T-cell (primary cell): ENCODE data around the gene BAG5. TPM values are rescaled to one million over a fixed set of nuclear protein-coding genes. Genes with fewer than 3 reads are reported as not detected.
"Not testable (repeated sequence)": the region's sequence is repeated elsewhere in the genome, so short reads cannot be mapped to it uniquely, and the experiment has no call there.

Experiments used
- ATAC-seq, 4 experiments: fragments of 200-7000 bp in 3 of 4; fragments of 150-1000 bp in 1 of 4; cut with Tn5 transposase; replicated peaks in 1 of 4; 1 replicate in 3 of 4; 2 replicates in 1 of 4; pipeline ENCODE4 v1.10.0; 2021; ENCODE audit warnings: moderate library complexity in 3 of 4, mild to moderate bottlenecking in 2 of 4, moderate number of reproducible peaks in 1 of 4
- CTCF ChIA-PET, 2 donors: fragments of 300-600 bp; sonication (Branson Sonifier 250); formaldehyde crosslinking; loops; one replicate each; lab custom pipeline; 2022; ENCODE audit warnings: antibody characterized with exemption in 2 of 2; lab: Charles Lee
- POLR2A ChIA-PET, 2 donors: fragments of 300-600 bp; sonication (Branson Sonifier 250); formaldehyde crosslinking; loops; one replicate each; lab custom pipeline; 2022; ENCODE audit warnings: antibody characterized with exemption in 2 of 2; lab: Charles Lee
- DNase-seq, 35 experiments: peaks; one replicate each; pipeline versions ENCODE4 v3.0.0 to v3.0.0-alpha.2; 2013 to 2023
- H3K27ac ChIP-seq: one replicate; pipeline ENCODE4 v1.5.1; 2013; ENCODE audit warnings: low read length
- H3K27me3 ChIP-seq, 2 experiments: replicated peaks in 1 of 2; 1 replicate in 1 of 2; 2 replicates in 1 of 2; pipeline versions ENCODE4 v1.6.1 to v1.7.0; 2013; ENCODE audit warnings: low read length in 1 of 2, mixed read lengths in 1 of 2; ENCODE audit not compliant: control insufficient read depth in 2 of 2, insufficient read depth in 2 of 2; ENCODE audit errors: extremely low read depth in 1 of 2
- H3K36me3 ChIP-seq, 2 donors: 1 replicate in 1 of 2; 2 replicates in 1 of 2; pipeline versions ENCODE4 v1.6.1 to v1.7.0; 2013; ENCODE audit warnings: low read length in 1 of 2; ENCODE audit not compliant: control insufficient read depth in 2 of 2, insufficient read depth in 1 of 2; ENCODE audit errors: extremely low read depth in 1 of 2
- H3K4me1 ChIP-seq, 2 experiments: 1 replicate in 1 of 2; 2 replicates in 1 of 2; pipeline versions ENCODE4 v1.6.1 to v1.7.0; 2013; ENCODE audit warnings: low read length in 2 of 2, mixed read lengths in 1 of 2; ENCODE audit not compliant: insufficient read depth in 2 of 2, control insufficient read depth in 1 of 2; ENCODE audit errors: extremely low read depth in 1 of 2
- H3K4me3 ChIP-seq, 2 donors: 1 replicate in 1 of 2; 2 replicates in 1 of 2; pipeline versions ENCODE4 v1.5.1 to v1.7.0; 2013; ENCODE audit warnings: mild to moderate bottlenecking in 2 of 2, low read length in 1 of 2, moderate library complexity in 1 of 2; ENCODE audit not compliant: control insufficient read depth in 1 of 2; ENCODE audit errors: extremely low read depth in 1 of 2
- H3K9me3 ChIP-seq: 2 replicates; pipeline ENCODE4 v1.7.0; 2013
- H3K27ac Mint-ChIP-seq, 2 donors: one replicate each; pipeline ENCODE4 v1.8.0; 2020 to 2021; ENCODE audit warnings: mild to moderate bottlenecking in 2 of 2, mixed read lengths in 2 of 2
- H3K27me3 Mint-ChIP-seq, 2 donors: one replicate each; pipeline ENCODE4 v1.8.0; 2021 to 2022; ENCODE audit warnings: mixed read lengths in 2 of 2
- H3K36me3 Mint-ChIP-seq: one replicate; pipeline ENCODE4 v1.8.0; 2021; ENCODE audit warnings: mixed read lengths
- H3K4me1 Mint-ChIP-seq, 3 donors: one replicate each; pipeline ENCODE4 v1.8.0; 2020 to 2022; ENCODE audit warnings: mixed read lengths in 3 of 3, mild to moderate bottlenecking in 1 of 3
- H3K4me3 Mint-ChIP-seq, 3 donors: one replicate each; pipeline ENCODE4 v1.8.0; 2020 to 2022; ENCODE audit warnings: mild to moderate bottlenecking in 3 of 3, mixed read lengths in 3 of 3, moderate library complexity in 3 of 3
- H3K9me3 Mint-ChIP-seq, 3 donors: one replicate each; pipeline ENCODE4 v1.8.0; 2020 to 2022; ENCODE audit warnings: mixed read lengths in 3 of 3
- WGBS: methylation state at CpG from one replicate; pipeline ENCODE4 v1.1.5; 2013; ENCODE audit warnings: missing lambda C conversion rate; ENCODE audit not compliant: insufficient coverage; 5-methylcytosine and 5-hydroxymethylcytosine counted together
- total RNA-seq, 35 experiments: library from RNA in 6 of 35; stranded (reverse) in 6 of 35; fragments of 120-200 nt in 1 of 35; gene quantifications; one replicate each; pipeline versions ENCODE4 v1.2.1 to v1.2.4 and lab custom pipeline; 2013 to 2026

Gene BAG5
- total RNA-seq, 5 donors from 2014 or later (not counting 1 experiment from before 2014, with no cell fraction given) = 28.2 to 36.3 (median 31.1) TPM

DNA sequence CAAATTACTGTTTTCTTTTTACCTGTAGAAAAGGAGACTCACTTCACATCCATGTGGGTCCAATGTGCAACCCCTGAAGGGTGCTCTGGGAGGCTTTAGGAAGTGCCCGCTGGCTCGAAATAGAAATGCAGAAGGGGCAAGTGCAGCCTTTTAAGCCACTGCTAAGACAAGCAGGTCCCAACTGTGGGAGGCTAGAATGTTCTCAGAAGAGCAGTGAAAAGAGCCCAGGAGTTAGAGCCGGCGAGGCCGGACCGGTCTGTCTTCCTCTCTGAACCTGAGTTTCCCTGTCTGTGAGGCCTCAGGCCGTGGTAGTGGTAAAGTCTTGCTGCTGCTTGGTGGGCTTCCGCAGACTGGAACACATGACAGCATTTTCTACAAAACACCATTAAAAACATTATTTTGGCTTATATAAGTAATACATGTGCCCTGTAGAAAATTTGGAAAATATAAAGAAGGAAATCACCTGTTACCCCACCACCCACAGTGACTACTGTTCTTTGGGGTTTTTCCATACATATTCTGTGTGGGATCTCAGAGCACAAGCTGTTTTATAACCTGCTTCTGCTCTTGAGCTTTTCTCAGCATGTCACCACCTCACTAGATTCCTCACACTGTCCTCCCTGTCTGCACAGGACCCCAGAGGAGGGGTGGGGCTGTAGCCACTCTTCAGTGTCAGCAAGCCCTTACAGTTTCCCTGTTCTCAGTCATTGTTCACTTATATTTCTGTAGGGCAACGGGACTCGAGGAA is 45.9 kb downstream of the BAG5 start:
- Mint-ChIP-seq H3K27ac (no peak overlapping the region), H3K36me3 (no peaks in the 10 kb centered on the region), H3K4me1 (peaks cover 10 to 17% (median 10%) of the 10 kb centered on the region in 3 donors), H3K4me3 (no peak overlapping the region), H3K9me3 (no peaks in the 10 kb centered on the region), H3K27me3 (peaks cover 0 to 7% of the 10 kb centered on the region in 2 donors)
- POLR2A ChIA-PET = interaction anchor here in 1 of 2 donors (0.6 kb wide), 1 partner anchor 93 kb away, joined by 4 read pairs; no protein-coding TSS in a partner anchor
- Histone ChIP-seq H3K9me3 (no peaks in the 10 kb centered on the region), H3K4me1 (peaks cover 0 to 30% of the 10 kb centered on the region in 2 experiments), H3K36me3 (no peaks in the 10 kb centered on the region), H3K27me3 (peaks cover 0 to 32% of the 10 kb centered on the region in 2 experiments), H3K4me3 (no peak overlapping the region), H3K27ac (no peak overlapping the region)
- no peak for DNase-seq
- no peak for ATAC-seq
- CTCF ChIA-PET = interaction anchor here in 1 of 2 donors (1.0 to 1.4 kb wide), 2 partner anchors 12 to 13 kb away, joined by 3 read pairs; partner anchors contain the start of gene TRMT61A
- 71% methylated on average over 5 of the region's 10 CpGs for WGBS

DNA sequence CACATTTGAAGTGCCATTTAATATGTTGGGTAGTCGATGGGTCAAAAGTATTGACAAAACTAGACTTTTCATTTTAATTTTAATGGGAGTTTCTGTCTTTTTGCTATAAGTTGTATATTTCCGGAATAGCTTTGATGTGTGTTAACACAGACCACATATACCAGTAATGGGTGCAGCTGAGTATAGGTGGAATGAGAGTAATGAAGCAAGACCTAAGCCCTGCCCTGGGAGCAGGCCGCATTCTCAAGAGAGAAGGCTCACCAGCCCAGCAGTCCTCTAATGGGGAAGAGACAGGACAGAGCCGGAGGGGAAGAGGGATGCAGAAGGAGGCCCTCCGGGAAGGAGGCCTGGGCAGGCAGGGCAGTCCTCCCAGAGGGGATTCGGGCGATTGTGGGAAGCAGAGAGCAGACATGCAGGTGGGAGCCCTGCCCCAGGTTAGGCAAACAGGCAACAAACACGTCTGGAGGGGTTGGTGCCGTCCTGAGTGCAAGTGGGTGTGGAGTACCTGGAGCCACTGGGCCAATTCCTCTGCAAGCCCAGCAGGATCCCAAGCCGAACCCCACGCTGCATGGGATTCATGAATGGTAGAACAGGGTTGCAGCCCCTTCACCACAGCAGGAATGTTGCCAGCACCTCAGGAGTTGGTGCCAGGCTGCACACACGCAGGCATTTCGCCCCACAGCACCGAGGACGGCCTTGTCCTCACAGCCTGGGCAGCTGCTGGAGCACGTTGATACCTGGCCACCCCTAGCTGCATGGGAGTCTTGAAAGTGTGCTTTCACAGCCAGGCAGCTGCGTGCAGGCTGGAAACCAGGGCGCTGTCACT is 47.6 kb downstream of the BAG5 start:
- POLR2A ChIA-PET = interaction anchor here in 1 of 2 donors (0.5 kb wide), 1 partner anchor 22 kb away, joined by 5 read pairs; no protein-coding TSS in a partner anchor
- WGBS = 91% methylated on average over 14 of the region's 18 CpGs

DNA sequence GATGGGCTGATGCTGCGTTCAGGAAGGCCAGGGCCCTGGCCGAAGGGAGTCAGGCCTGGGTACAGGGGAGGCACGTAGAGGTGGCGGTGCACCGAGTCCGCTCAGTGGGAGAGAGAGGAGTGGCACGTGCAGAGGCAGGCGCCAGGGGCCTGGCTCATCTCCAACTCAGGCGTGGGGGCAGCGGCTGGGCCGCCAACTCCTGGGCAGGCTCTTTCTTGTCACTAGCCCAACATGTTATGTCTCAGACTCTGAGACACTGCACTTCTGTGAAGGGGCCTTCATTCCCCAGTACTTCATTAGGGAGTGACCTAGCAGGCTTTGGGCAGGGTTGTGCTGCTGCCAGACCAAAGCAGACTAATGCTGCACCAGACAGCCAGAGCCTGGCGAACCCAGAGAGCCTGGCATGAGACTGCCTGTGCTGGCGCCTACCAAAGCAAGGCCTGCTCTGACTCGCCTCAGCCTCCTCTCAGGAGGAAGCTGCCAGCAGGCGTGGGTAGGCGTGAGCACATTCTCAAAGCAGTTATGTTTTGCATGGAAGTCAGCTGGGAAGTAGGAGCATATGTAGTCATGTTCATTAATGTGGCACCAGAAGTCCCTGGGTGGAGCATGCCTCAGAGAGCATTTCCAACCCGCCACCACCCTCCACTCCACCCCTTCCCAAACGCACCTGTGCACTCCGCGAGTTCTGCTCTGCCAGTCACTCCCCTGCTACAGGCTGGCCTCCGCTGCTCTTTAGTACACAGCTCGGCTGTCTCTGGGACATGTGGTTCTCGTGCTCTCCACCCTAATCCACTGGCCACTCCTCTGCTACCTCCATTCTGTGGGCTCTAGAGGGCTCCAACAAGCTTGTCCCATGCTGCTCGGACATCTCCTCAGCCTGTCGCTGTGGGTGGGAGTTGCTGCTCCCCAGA is 49.5 kb downstream of the BAG5 start:
- Histone ChIP-seq H3K27me3 (no peaks in the 10 kb centered on the region), H3K4me3 (no peak overlapping the region), H3K9me3 (no peaks in the 10 kb centered on the region), H3K27ac (no peak overlapping the region), H3K36me3 (peaks cover 0 to 7% of the 10 kb centered on the region in 2 donors), H3K4me1 (no peaks in the 10 kb centered on the region)
- CTCF ChIA-PET = no interaction called here
- no peaks in the 10 kb centered on the region for H3K36me3 Mint-ChIP-seq
- H3K9me3 Mint-ChIP-seq = no peaks in the 10 kb centered on the region
- POLR2A ChIA-PET = no interaction called here
- peaks cover 0 to 6% (median 3%) of the 10 kb centered on the region in 3 donors for H3K4me1 Mint-ChIP-seq
- peak overlapping the region in 1 of 2 donors; percentile 52 for H3K27ac Mint-ChIP-seq
- H3K4me3 Mint-ChIP-seq = no peak overlapping the region
- WGBS = 85% methylated on average over 10 of the region's 25 CpGs
- ATAC-seq (no peak), DNase-seq (no peak)
- H3K27me3 Mint-ChIP-seq = no peaks in the 10 kb centered on the region

More for the DNA sequence above, 47.6 kb downstream of the BAG5 start:
- no peak overlapping the region for H3K27ac ChIP-seq
- H3K4me1 ChIP-seq = peaks cover 0 to 16% of the 10 kb centered on the region in 2 experiments
- no peaks in the 10 kb centered on the region for H3K9me3 ChIP-seq
- Mint-ChIP-seq H3K4me3 (no peak overlapping the region), H3K9me3 (no peaks in the 10 kb centered on the region), H3K27ac (no peak overlapping the region), H3K4me1 (peaks cover 10 to 14% (median 10%) of the 10 kb centered on the region in 3 donors), H3K36me3 (no peaks in the 10 kb centered on the region), H3K27me3 (peaks cover 0 to 5% of the 10 kb centered on the region in 2 donors)
- no peak overlapping the region for H3K4me3 ChIP-seq
- H3K27me3 ChIP-seq = peaks cover 0 to 17% of the 10 kb centered on the region in 2 experiments
- CTCF ChIA-PET = no interaction called here
- ATAC-seq = no peak
- no peak for DNase-seq
- H3K36me3 ChIP-seq = peaks cover 0 to 4% of the 10 kb centered on the region in 2 donors

DNA sequence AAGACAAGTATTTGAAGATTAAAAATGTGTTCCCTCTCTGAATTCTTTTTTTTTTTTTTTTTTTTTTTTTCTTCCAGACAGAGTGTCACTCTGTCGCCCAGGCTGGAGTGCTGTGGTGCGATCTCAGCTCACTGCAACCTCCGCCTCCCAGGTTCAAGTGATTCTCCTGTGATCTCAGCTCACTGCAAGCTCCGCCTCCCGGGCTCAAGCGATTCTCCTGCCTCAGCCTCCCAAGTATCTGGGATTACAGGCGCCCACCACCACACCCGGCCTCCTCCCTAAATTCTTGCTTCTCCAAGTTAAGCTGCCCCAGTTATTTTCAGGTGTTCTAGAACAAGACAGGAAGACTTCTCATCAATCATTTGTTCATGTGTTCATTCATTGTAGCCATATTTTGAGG is 50.3 kb downstream of the BAG5 start:
- H3K36me3 Mint-ChIP-seq, H3K27ac Mint-ChIP-seq, H3K4me3 ChIP-seq, H3K27me3 ChIP-seq, DNase-seq, H3K9me3 ChIP-seq, ATAC-seq, H3K4me1 Mint-ChIP-seq, H3K27me3 Mint-ChIP-seq, H3K4me1 ChIP-seq, H3K27ac ChIP-seq, H3K9me3 Mint-ChIP-seq, H3K4me3 Mint-ChIP-seq, CTCF ChIA-PET, H3K36me3 ChIP-seq: not testable (repeated sequence)
- POLR2A ChIA-PET = interaction anchor here in 1 of 2 donors (0.6 kb wide), 1 partner anchor 47 kb away, joined by 3 read pairs; no protein-coding TSS in a partner anchor
- 100% methylated on average over 5 of the region's 8 CpGs for WGBS

DNA sequence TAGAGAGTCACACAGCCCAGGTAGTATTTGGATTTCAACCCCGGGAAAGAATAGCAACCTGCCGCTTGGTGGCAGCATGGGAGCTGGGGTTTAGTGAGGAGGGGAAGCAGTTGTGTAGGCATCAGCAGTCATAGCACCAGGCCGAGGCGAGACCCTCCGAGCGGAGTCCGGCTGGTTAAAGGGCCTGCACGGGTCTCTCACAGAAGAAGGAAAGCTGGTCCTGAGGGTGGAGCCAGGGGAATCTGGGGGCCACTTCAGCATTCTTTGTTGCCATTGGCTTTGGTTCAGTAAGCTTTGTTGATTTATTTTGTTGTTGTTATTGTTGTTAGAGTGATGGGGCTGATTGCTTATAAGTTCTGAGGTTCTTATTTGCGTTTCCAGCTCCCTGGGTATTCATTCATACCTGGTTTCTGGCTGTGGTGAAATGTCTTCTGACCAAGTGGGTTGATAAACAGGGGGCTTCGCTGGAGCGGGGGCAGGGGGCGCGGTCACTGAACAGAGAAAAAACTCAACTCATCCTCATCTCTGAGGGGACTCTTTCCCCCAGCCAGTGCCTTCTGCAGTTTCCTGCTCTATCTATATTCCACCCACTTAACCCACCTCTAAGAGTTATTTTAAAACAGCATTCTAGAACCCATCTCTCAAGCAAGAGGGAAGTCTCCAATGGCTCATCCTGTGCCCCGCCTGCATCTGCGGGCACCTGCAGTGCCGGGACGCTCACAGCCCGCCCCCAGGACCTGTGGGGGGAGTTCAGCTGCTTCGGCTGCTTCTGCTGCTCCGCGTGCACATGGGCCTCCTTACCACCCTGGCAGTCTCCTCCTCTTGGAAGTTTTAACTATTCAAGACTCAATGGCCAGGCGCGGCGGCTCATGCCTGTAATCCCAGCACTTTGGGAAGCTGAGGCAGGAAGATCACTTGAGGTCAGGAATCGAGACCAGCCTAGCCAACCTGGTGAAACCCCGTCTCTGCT is 51.4 kb downstream of the BAG5 start:
- no peak overlapping the region for H3K27ac Mint-ChIP-seq
- POLR2A ChIA-PET = no interaction called here

More for the DNA sequence above, 51.4 kb downstream of the BAG5 start:
- H3K4me3 Mint-ChIP-seq = no peak overlapping the region
- Histone ChIP-seq H3K36me3 (peaks cover 0 to 8% of the 10 kb centered on the region in 2 donors), H3K4me1 (no peaks in the 10 kb centered on the region), H3K9me3 (no peaks in the 10 kb centered on the region), H3K4me3 (no peak overlapping the region), H3K27ac (no peak overlapping the region), H3K27me3 (no peaks in the 10 kb centered on the region)
- no peaks in the 10 kb centered on the region for H3K27me3 Mint-ChIP-seq
- DNase-seq (no peak), ATAC-seq (no peak)
- H3K9me3 Mint-ChIP-seq = no peaks in the 10 kb centered on the region
- no peaks in the 10 kb centered on the region for H3K36me3 Mint-ChIP-seq
- CTCF ChIA-PET = no interaction called here
- peaks cover 0 to 6% (median 3%) of the 10 kb centered on the region in 3 donors for H3K4me1 Mint-ChIP-seq
- 97% methylated on average over 16 of the region's 26 CpGs for WGBS
